NCI-H1105 (cell line): ENCODE results near the gene NPFFR1.

Experiments
- DNase-seq: peaks from one replicate; lab custom pipeline; 2025; lab: John Stamatoyannopoulos, UW

Gene NPFFR1

GRCh38 chr10:70283445-70284399, at the start of gene NPFFR1:
Gene NPFFR1 (minus strand): TSS chr10:70284004. CDS start chr10:70283676, 328 bp downstream.
- DNase-seq = no peak

- no peak for DNase-seq
Measured at GRCh38 chr10:70333268-70333667, 49.5 kb upstream of the NPFFR1 start.

GRCh38 chr10:70331486-70332268, 47.9 kb upstream of the NPFFR1 start:
- DNase-seq = peak; percentile 12

GRCh38 chr10:70331160-70331485, 47.3 kb upstream of the NPFFR1 start:
- DNase-seq = no peak

GRCh38 chr10:70330671-70331070, 46.9 kb upstream of the NPFFR1 start:
- no peak for DNase-seq

- DNase-seq = no peak
Measured at GRCh38 chr10:70328967-70329366, 45.2 kb upstream of the NPFFR1 start.

GRCh38 chr10:70328018-70328417, 44.2 kb upstream of the NPFFR1 start:
- no peak for DNase-seq

GRCh38 chr10:70324951-70325781, 41.4 kb upstream of the NPFFR1 start:
- no peak for DNase-seq

GRCh38 chr10:70324339-70324861, 40.6 kb upstream of the NPFFR1 start:
- DNase-seq = no peak

- DNase-seq = no peak
Measured at GRCh38 chr10:70323697-70324338, 40.0 kb upstream of the NPFFR1 start.

- DNase-seq = no peak
Measured at GRCh38 chr10:70323138-70323696, 39.4 kb upstream of the NPFFR1 start.

- DNase-seq = no peak
Measured at GRCh38 chr10:70321897-70322890, 38.4 kb upstream of the NPFFR1 start.

- DNase-seq = no peak
Measured at GRCh38 chr10:70321233-70321632, 37.4 kb upstream of the NPFFR1 start.

GRCh38 chr10:70320751-70321150, 36.9 kb upstream of the NPFFR1 start:
- no peak for DNase-seq

GRCh38 chr10:70319824-70320223, 36.0 kb upstream of the NPFFR1 start:
- DNase-seq = no peak

- DNase-seq = no peak
Measured at GRCh38 chr10:70319183-70319582, 35.4 kb upstream of the NPFFR1 start.

GRCh38 chr10:70317943-70318318, 34.1 kb upstream of the NPFFR1 start:
- no peak for DNase-seq

GRCh38 chr10:70317272-70317942, 33.6 kb upstream of the NPFFR1 start:
- no peak for DNase-seq

- DNase-seq = no peak
Measured at GRCh38 chr10:70315815-70316214, 32.0 kb upstream of the NPFFR1 start.
